ENCODE data around the gene IL1RAPL2. TPM values are rescaled to one million over a fixed set of nuclear protein-coding genes. Genes with fewer than 3 reads are reported as not detected.
"Not testable (repeated sequence)": the region's sequence is repeated elsewhere in the genome, so short reads cannot be mapped to it uniquely, and the experiment has no call there.

The IL1RAPL2 gene
- total and polyA plus RNA-seq, 2 donors (not counting 3 experiments of a cell fraction or from before 2014, with no cell fraction given) = not detected

- Histone ChIP-seq H3K4me1 (ENCODE audit: control insufficient read depth, extremely low read depth, insufficient read depth, low read length) (no peaks in the 10 kb centered on the region), H2AFZ (ENCODE audit: low read depth, low read length) (no peak overlapping the region), H3K79me2 (ENCODE audit: control insufficient read depth, insufficient read depth, low read length) (no peaks in the 10 kb centered on the region), H3K9ac (replicated peaks; ENCODE audit: extremely low read depth, insufficient read depth, low read length) (no peak overlapping the region), H3K4me3 (replicated peaks in 1 of 3; ENCODE audit: insufficient read depth in 1 of 3, low read depth in 1 of 3, low read length in 3 of 3) (no peak overlapping the region), H3K27ac (ENCODE audit: insufficient read depth, low read depth, low read length) (no peak overlapping the region), H3K9me1 (replicated peaks; ENCODE audit: control insufficient read depth, extremely low read depth, insufficient read depth, low read length) (no peaks in the 10 kb centered on the region), H4K20me1 (replicated peaks; ENCODE audit: control insufficient read depth, extremely low read depth, insufficient read depth, low read length) (no peaks in the 10 kb centered on the region), H3K36me3 (ENCODE audit: control insufficient read depth in 2 of 2, extremely low read depth in 1 of 2, insufficient read depth in 2 of 2, low read length in 2 of 2) (no peaks in the 10 kb centered on the region), H3K4me2 (ENCODE audit: insufficient read depth, low read length) (no peak overlapping the region), H3K9me3 (replicated peaks; ENCODE audit: control insufficient read depth, insufficient read depth, low read length) (no peaks in the 10 kb centered on the region), H3K27me3 (ENCODE audit: control insufficient read depth in 2 of 2, insufficient read depth in 2 of 2, low read length in 2 of 2) (no peaks in the 10 kb centered on the region)
- TF ChIP-seq CTCF (IDR thresholded peaks at IDR 0.05; ENCODE audit: extremely low read depth in 1 of 2, insufficient read depth in 1 of 2, low read depth in 1 of 2, low read length in 2 of 2) = no peak
- no peak for TF ChIP-seq GATA2 (IDR thresholded peaks at IDR 0.05; ENCODE audit: insufficient read depth, insufficient read length, low read depth, low read length)
- TF ChIP-seq MYC (IDR thresholded peaks at IDR 0.05; ENCODE audit: low read depth, low read length) = no peak
- TF ChIP-seq POLR2A (IDR thresholded peaks at IDR 0.05; ENCODE audit: low read depth, low read length) = no peak
- no peak for TF ChIP-seq MAX (IDR thresholded peaks at IDR 0.05; ENCODE audit: insufficient read depth, insufficient read length)
- no peak for TF ChIP-seq POLR2AphosphoS5 (IDR thresholded peaks at IDR 0.05; ENCODE audit: insufficient read depth, low read depth, low read length)
- no peak for TF ChIP-seq FOS (IDR thresholded peaks at IDR 0.05; ENCODE audit: borderline replicate concordance, insufficient read depth, low read length)
- TF ChIP-seq EZH2 (IDR thresholded peaks at IDR 0.05; ENCODE audit: borderline replicate concordance, low read depth, low read length, severe bottlenecking) = no peak
- TF ChIP-seq JUN (IDR thresholded peaks at IDR 0.05; ENCODE audit: borderline replicate concordance, insufficient read depth, insufficient read length, low read depth) = no peak
- DNase-seq (ENCODE audit: low read depth, low spot score) = no peak
- ChIA-PET CTCF (interaction anchor here (1.0 kb wide), 1 partner anchor 9 kb away, joined by 3 read pairs; no protein-coding TSS in a partner anchor), POLR2A (no interaction called here)
- intact Hi-C loops (cut with micrococcal nuclease) = no loop called here
- no peak for FAIRE-seq
- dilution Hi-C loops (cut with MboI; ENCODE audit: extremely low pct_ligation_motif_present, low sequenced_read_pairs) = no loop called here
- BruUV-seq (replicated peaks) = no TSS peak
Measured at GRCh38 chrX:105803891-105804290, 1237.9 kb downstream of the IL1RAPL2 start.

GRCh38 chrX:105805655-105806054, 1239.7 kb downstream of the IL1RAPL2 start:
- intact Hi-C loops (cut with micrococcal nuclease); dilution Hi-C loops (cut with MboI; ENCODE audit: extremely low pct_ligation_motif_present, low sequenced_read_pairs); DNase-seq (ENCODE audit: low read depth, low spot score); H3K4me1 ChIP-seq (ENCODE audit: control insufficient read depth, extremely low read depth, insufficient read depth, low read length); H3K4me2 ChIP-seq (ENCODE audit: insufficient read depth, low read length); H3K9me3 ChIP-seq (replicated peaks; ENCODE audit: control insufficient read depth, insufficient read depth, low read length); POLR2A ChIA-PET; H3K27me3 ChIP-seq (ENCODE audit: control insufficient read depth in 2 of 2, insufficient read depth in 2 of 2, low read length in 2 of 2); H3K4me3 ChIP-seq (replicated peaks in 1 of 3; ENCODE audit: insufficient read depth in 1 of 3, low read depth in 1 of 3, low read length in 3 of 3); FAIRE-seq; H4K20me1 ChIP-seq (replicated peaks; ENCODE audit: control insufficient read depth, extremely low read depth, insufficient read depth, low read length); H3K79me2 ChIP-seq (ENCODE audit: control insufficient read depth, insufficient read depth, low read length); H3K9ac ChIP-seq (replicated peaks; ENCODE audit: extremely low read depth, insufficient read depth, low read length); H3K36me3 ChIP-seq (ENCODE audit: control insufficient read depth in 2 of 2, extremely low read depth in 1 of 2, insufficient read depth in 2 of 2, low read length in 2 of 2); CTCF ChIA-PET; BruUV-seq (replicated peaks); H2AFZ ChIP-seq (ENCODE audit: low read depth, low read length); H3K27ac ChIP-seq (ENCODE audit: insufficient read depth, low read depth, low read length); H3K9me1 ChIP-seq (replicated peaks; ENCODE audit: control insufficient read depth, extremely low read depth, insufficient read depth, low read length): not testable (repeated sequence)
